PC-9 (cell line): Measurements from ENCODE around the gene RUVBL2. TPM values are rescaled to one million over a fixed set of nuclear protein-coding genes. Genes with fewer than 3 reads are reported as not detected.
"Not testable (repeated sequence)": the region's sequence is repeated elsewhere in the genome, so short reads cannot be mapped to it uniquely, and the experiment has no call there.

Experiments
- BruUV-seq: library from RNA; stranded (reverse); fragments of 400-500 nt; replicated peaks from 2 replicates; lab custom pipeline; 2021; lab: Mats Ljungman, UMichigan
- CTCF ChIA-PET: fragments of 300-600 bp; sonication (Branson Sonifier 250); formaldehyde crosslinking; loops from one replicate; lab custom pipeline; 2022; ENCODE audit warnings: antibody characterized with exemption; lab: Charles Lee
- POLR2A ChIA-PET: fragments of 300-600 bp; sonication (Branson Sonifier 250); formaldehyde crosslinking; loops from one replicate; lab custom pipeline; 2022; ENCODE audit warnings: antibody characterized with exemption; ENCODE audit not compliant: unreplicated experiment; lab: Charles Lee
- DNase-seq, 2 experiments: peaks; one replicate each; pipeline versions ENCODE4 v3.0.0 to v3.0.0-alpha.2; 2015 to 2022; ENCODE audit warnings: mixed read lengths in 1 of 2
- H2AFZ ChIP-seq: fragments of 200-600 bp; sonication (generic); 2 replicates; pipeline ENCODE4 v1.8.1; 2017; ENCODE audit warnings: antibody characterized with exemption
- H3F3A ChIP-seq: fragments of 200-600 bp; sonication (generic); 2 replicates; pipeline ENCODE4 v1.8.1; 2017; ENCODE audit warnings: antibody characterized with exemption, mild to moderate bottlenecking, low read depth; ENCODE audit not compliant: insufficient read depth
- H3K27ac ChIP-seq: fragments of 200-600 bp; sonication (generic); 2 replicates; pipeline ENCODE4 v1.6.1; 2016; ENCODE audit warnings: mixed run types
- H3K27me3 ChIP-seq: fragments of 200-600 bp; sonication (generic); 2 replicates; pipeline ENCODE4 v1.6.1; 2016; ENCODE audit warnings: low read depth, mixed run types; ENCODE audit not compliant: insufficient read depth
- H3K36me3 ChIP-seq: fragments of 200-600 bp; sonication (generic); 2 replicates; pipeline ENCODE4 v1.6.1; 2016; ENCODE audit warnings: low read depth, mixed run types
- H3K4me1 ChIP-seq: fragments of 200-600 bp; sonication (generic); replicated peaks from 2 replicates; pipeline ENCODE4 v1.6.1; 2016; ENCODE audit warnings: mixed run types; ENCODE audit not compliant: insufficient read depth
- H3K4me2 ChIP-seq: fragments of 200-600 bp; sonication (generic); 2 replicates; pipeline ENCODE4 v1.6.1; 2017; ENCODE audit warnings: mixed run types
- H3K4me3 ChIP-seq: fragments of 200-600 bp; sonication (generic); 2 replicates; pipeline ENCODE4 v1.6.1; 2016; ENCODE audit warnings: mixed run types
- H3K79me2 ChIP-seq: fragments of 200-600 bp; sonication (generic); 2 replicates; pipeline ENCODE4 v1.6.1; 2017; ENCODE audit warnings: low read depth, mixed run types
- H3K9me2 ChIP-seq: fragments of 200-600 bp; sonication (generic); 2 replicates; pipeline ENCODE4 v1.8.1; 2017; ENCODE audit warnings: mild to moderate bottlenecking; ENCODE audit not compliant: insufficient read depth
- H3K9me3 ChIP-seq: fragments of 200-600 bp; sonication (generic); 2 replicates; pipeline ENCODE4 v1.8.1; 2016; ENCODE audit warnings: low read depth; ENCODE audit not compliant: insufficient read depth
- H4K20me1 ChIP-seq: fragments of 200-600 bp; sonication (generic); 2 replicates; pipeline ENCODE4 v1.8.1; 2017; ENCODE audit not compliant: insufficient read depth
- EZH2 ChIP-seq: fragments of 200-600 bp; sonication (generic); IDR thresholded peaks from 2 replicates; pipeline ENCODE4 v1.8.0; 2017; ENCODE audit warnings: antibody characterized with exemption, low read depth
- intact Hi-C: fragments of 100-400 bp; cut with micrococcal nuclease; formaldehyde crosslinking; loops from one replicate; pipeline ENCODE4 v1.10.0; 2022; ENCODE audit not compliant: unreplicated experiment
- total RNA-seq: library from RNA; stranded (reverse); gene quantifications from 2 replicates; pipeline ENCODE4 v1.2.3, GENCODE V29; 2021
- TF ChIP-seq, protein P1 (sequence below): fragments of 200-600 bp; sonication (generic); conservative IDR thresholded peaks from 2 replicates; pipeline ENCODE4 v1.6.1; 2017; ENCODE audit warnings: mixed run types, antibody characterized with exemption, mild to moderate bottlenecking, moderate library complexity

RUVBL2 gene
- total RNA-seq, 1 experiment from 2014 or later, result 179 TPM

DNA sequence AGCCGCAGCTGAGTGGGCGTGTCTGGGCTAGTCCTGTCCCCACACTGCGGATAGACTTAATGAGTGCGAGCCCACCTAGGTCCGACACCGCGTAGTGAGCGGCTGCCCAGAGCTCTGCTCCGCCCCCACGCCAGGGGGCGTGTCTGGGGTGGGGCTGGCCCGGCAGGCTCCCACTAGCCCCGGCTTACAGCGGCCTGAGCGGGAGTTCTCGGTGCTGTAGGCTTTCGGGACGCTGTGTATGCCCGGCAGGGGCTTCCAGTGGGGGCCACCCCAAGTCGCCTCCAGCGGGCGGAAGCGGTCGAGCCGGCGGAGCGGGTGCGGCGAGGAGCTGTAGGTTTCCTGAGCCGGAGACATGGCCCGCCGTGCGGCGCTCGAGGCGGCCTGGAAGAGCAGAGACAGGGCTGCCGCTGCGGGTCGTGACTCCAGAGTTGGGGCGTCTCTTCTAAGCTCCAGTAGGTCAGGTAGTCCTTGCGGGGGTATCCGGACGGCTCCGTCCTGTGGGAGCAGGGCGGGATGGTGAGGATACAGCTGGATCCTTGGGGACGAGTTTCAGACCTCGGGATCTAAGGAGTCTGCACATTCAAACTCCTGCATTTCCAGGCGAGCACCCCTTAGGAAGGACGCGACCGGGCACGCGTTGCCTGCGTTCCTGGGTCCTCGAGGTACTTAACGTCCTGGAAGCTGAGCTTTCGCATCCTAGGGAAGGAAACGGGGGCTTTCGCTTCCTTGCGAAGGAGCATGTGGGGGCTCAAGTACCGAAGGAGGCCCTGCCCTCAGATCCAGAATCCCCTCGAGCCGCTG lies 62.6 kb downstream of the RUVBL2 start:
- H2AFZ ChIP-seq, result peak overlapping the region; percentile 94
- no peaks in the 10 kb centered on the region for H3K9me3 ChIP-seq
- H3K4me2 ChIP-seq, result peak overlapping the region; percentile 94
- TF ChIP-seq, protein P1, sequence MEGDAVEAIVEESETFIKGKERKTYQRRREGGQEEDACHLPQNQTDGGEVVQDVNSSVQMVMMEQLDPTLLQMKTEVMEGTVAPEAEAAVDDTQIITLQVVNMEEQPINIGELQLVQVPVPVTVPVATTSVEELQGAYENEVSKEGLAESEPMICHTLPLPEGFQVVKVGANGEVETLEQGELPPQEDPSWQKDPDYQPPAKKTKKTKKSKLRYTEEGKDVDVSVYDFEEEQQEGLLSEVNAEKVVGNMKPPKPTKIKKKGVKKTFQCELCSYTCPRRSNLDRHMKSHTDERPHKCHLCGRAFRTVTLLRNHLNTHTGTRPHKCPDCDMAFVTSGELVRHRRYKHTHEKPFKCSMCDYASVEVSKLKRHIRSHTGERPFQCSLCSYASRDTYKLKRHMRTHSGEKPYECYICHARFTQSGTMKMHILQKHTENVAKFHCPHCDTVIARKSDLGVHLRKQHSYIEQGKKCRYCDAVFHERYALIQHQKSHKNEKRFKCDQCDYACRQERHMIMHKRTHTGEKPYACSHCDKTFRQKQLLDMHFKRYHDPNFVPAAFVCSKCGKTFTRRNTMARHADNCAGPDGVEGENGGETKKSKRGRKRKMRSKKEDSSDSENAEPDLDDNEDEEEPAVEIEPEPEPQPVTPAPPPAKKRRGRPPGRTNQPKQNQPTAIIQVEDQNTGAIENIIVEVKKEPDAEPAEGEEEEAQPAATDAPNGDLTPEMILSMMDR, result peak; percentile 78
- no peak for TF ChIP-seq EZH2
- no peaks in the 10 kb centered on the region for H3K36me3 ChIP-seq
- peak; percentile 54 to 77 for DNase-seq
- 0 out of 2 replicates have a peak, but pooled peaks cover 10% of the 10 kb centered on the region for H3K4me1 ChIP-seq
- POLR2A ChIA-PET, result interaction anchor here (0.5 to 0.8 kb wide), 3 partner anchors 69 to 273 kb away, joined by 3 to 14 read pairs (median 4); no protein-coding TSS in a partner anchor
- H3K9me2 ChIP-seq, result no peaks in the 10 kb centered on the region
- TSS peak; percentile 48 for BruUV-seq
- no peaks in the 10 kb centered on the region for H3K79me2 ChIP-seq
- H3K27me3 ChIP-seq, result no peaks in the 10 kb centered on the region
- peak overlapping the region; percentile 63 for H3K4me3 ChIP-seq
- H3F3A ChIP-seq, result peaks cover 22% of the 10 kb centered on the region
- intact Hi-C loops, result loop anchor here (5.0 kb wide), 1 partner anchor 39 kb away; the partner anchor contains the start of gene LHB
- no peak overlapping the region for H3K27ac ChIP-seq
- CTCF ChIA-PET, result interaction anchor here (0.7 to 0.9 kb wide), 2 partner anchors 17 to 532 kb away, joined by 3 to 5 read pairs; no protein-coding TSS in a partner anchor
- H4K20me1 ChIP-seq, result no peaks in the 10 kb centered on the region

DNA sequence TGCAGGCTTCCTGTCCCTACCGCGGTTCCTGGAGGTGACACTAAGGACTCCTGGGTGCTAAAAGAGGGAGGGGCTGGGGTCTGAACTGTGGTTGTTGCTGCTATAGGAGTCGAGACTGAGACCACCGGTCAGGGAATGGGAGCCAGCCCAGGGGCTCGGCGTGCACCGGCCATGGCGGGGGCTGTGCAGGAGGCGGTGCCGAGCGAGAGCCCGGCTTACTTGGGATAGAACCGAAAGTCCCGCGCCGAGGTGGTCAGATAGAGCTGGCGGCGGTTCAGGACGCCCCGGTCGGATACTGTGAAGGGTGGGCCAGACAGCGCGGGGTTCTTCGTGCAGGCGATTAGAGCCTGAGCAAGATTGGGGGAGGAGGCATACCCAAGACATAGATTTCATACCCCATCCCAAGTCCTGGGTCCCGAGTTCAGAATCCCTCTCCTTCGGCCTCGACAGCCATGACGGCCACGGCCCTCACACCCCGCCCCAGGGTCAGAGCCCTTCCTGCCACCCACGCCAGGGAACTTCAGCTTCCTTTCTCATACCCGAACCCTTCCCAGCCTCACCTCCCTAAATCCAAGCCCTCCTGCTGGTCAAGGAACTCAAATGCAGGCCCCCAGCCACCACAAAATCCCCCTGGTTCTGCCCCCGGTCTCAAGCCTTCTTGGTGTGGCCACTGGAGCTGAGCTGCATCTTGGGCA lies 63.4 kb downstream of the RUVBL2 start:
- not testable (repeated sequence) for H3K27ac ChIP-seq, H3K27me3 ChIP-seq, DNase-seq, H3K36me3 ChIP-seq, H4K20me1 ChIP-seq, H3K9me3 ChIP-seq, H3K79me2 ChIP-seq, H2AFZ ChIP-seq, H3K9me2 ChIP-seq
- Histone ChIP-seq H3K4me3 (peak overlapping the region; percentile 63), H3F3A (peaks cover 22% of the 10 kb centered on the region), H3K4me1 (0 out of 2 replicates have a peak, but pooled peaks cover 10% of the 10 kb centered on the region), H3K4me2 (peak overlapping the region; percentile 94)
- ChIA-PET CTCF (interaction anchor here (1.0 kb wide), 1 partner anchor 64 kb away, joined by 3 read pairs; the partner anchor contains the start of gene GYS1), POLR2A (interaction anchor here (0.6 to 0.7 kb wide), 2 partner anchors 64 to 897 kb away, joined by 3 read pairs; partner anchors contain the start of gene GYS1)
- intact Hi-C loops, result loop anchor here (5.0 kb wide), 1 partner anchor 40 kb away; the partner anchor contains the start of gene LHB
- TSS peak; percentile 32 for BruUV-seq

DNA sequence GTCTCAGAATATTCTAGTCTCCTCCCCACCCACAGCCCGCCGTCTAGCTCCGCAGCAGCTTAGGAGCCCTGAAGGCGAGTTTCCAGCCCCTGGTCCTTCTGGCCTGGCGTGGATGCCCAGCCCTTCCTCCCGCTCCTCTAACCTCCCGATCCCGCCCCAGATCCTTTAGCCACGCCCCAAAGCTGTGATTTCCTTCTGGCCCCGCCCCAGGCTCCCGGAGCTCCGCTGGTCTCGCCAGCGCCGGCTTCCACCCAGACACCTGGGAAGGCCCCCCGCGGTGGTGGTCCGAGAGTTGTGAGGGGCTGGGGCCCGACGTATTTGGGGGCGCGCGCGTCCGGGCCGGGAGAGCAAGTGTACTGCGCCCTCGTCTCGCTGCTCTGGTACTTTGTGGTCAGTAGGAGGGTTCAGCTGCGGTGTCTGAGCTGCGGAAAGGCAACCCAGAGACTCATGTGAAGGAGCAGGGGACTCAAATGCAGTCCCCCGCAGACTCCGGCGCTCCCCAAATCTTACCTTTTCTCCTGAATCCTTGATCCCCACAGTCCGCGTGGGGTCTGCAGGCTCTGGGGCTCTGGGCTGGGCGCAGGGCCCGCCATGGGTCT lies 64.0 kb downstream of the RUVBL2 start, which contains the start of gene CGB7:
Gene CGB7, minus strand, starts transcription at position 114 of the 599 bp plus-strand sequence. CDS start 2,374 bp downstream, outside the sequence.
- H3K27me3 ChIP-seq, result no peaks in the 10 kb centered on the region
- no peaks in the 10 kb centered on the region for H3K79me2 ChIP-seq
- peak within 1 kb of the TSS; percentile 94 for H2AFZ ChIP-seq
- ChIA-PET CTCF (interaction anchor here (1.0 kb wide), 1 partner anchor 65 kb away, joined by 3 read pairs; the partner anchor contains the start of gene GYS1), POLR2A (interaction anchor here (0.6 to 0.7 kb wide), 3 partner anchors 64 to 948 kb away, joined by 3 to 4 read pairs (median 3); partner anchors contain the start of gene GYS1)
- intact Hi-C loops, result loop anchor here (5.0 kb wide), 1 partner anchor 40 kb away; the partner anchor contains the start of gene LHB
- H4K20me1 ChIP-seq, result no peaks in the 10 kb centered on the region
- peak within 1 kb of the TSS; percentile 63 for H3K4me3 ChIP-seq
- no peak within 1 kb of the TSS for H3K27ac ChIP-seq
- BruUV-seq, result no TSS peak
- H3K9me2 ChIP-seq, result no peaks in the 10 kb centered on the region
- DNase-seq, result peak in 1 of 2 experiments; percentile 81
- H3F3A ChIP-seq, result peaks cover 18% of the 10 kb centered on the region
- no peaks in the 10 kb centered on the region for H3K9me3 ChIP-seq
- no peak for TF ChIP-seq EZH2
- TF ChIP-seq, protein P1, result no peak
- H3K4me2 ChIP-seq, result peak within 1 kb of the TSS; percentile 94
- 0 out of 2 replicates have a peak, but pooled peaks cover 10% of the 10 kb centered on the region for H3K4me1 ChIP-seq
- no peaks in the 10 kb centered on the region for H3K36me3 ChIP-seq
